ENCODE results near the gene NUPR2. TPM values are rescaled to one million over a fixed set of nuclear protein-coding genes. Genes with fewer than 3 reads are reported as not detected.

The NUPR2 gene
- total and polyA plus RNA-seq, 9 of the 15 experiments (the other 6 are each of a cell fraction or from before 2014, with no cell fraction given) = not detected

- Histone ChIP-seq H3K9me3 (replicated peaks; ENCODE audit: control insufficient read depth, insufficient read depth, low read depth, low read length) (no peaks in the 10 kb centered on the region), H3K27ac (ENCODE audit: extremely low read depth, low read depth, low read length) (no peak within 1 kb of the TSS), H3K79me2 (ENCODE audit: control insufficient read depth, insufficient read depth, low read length) (no peaks in the 10 kb centered on the region), H3K36me3 (ENCODE audit: control insufficient read depth, insufficient read depth, low read length) (peaks cover 4% of the 10 kb centered on the region; the same call in 1 of the 3 replicates), H3K9ac (ENCODE audit: insufficient read depth in 1 of 2, low read depth in 2 of 2, low read length in 2 of 2) (no peak within 1 kb of the TSS), H3K27me3 (ENCODE audit: control insufficient read depth in 2 of 2, insufficient read depth in 2 of 2, low read length in 2 of 2) (no peaks in the 10 kb centered on the region), H3K4me3 (no peak within 1 kb of the TSS), H3K4me2 (ENCODE audit: insufficient read depth, low read length) (no peak within 1 kb of the TSS), H4K20me1 (replicated peaks; ENCODE audit: control insufficient read depth, insufficient read depth, low read length) (no peaks in the 10 kb centered on the region), H3K4me1 (replicated peaks in 1 of 2; ENCODE audit: control insufficient read depth in 2 of 2, insufficient read depth in 2 of 2, low read length in 2 of 2) (0 out of 5 replicates have a peak, but pooled peaks cover 0 to 5% of the 10 kb centered on the region in 2 experiments), H3K9me1 (ENCODE audit: control insufficient read depth, insufficient read depth, low read length) (peaks cover 2% of the 10 kb centered on the region), H2AFZ (ENCODE audit: low read depth, low read length) (no peak within 1 kb of the TSS)
- in situ Hi-C loops (cut with MboI) (no loop called here), intact Hi-C loops (cut with micrococcal nuclease) (no loop called here)
- WGBS (ENCODE audit: insufficient coverage, low coverage, missing lambda C conversion rate) = 38% methylated on average over 18 of the region's 19 CpGs
- no TSS peak for BruUV-seq (replicated peaks)
- ATAC-seq = peak; percentile 88
- FAIRE-seq = peak; percentile 80
- POLR2A ChIA-PET = interaction anchor here (0.7 to 3.3 kb wide), 4 partner anchors 10 to 18 kb away, joined by 3 to 16 read pairs (median 4); no protein-coding TSS in a partner anchor
- DNase-seq (ENCODE audit: extremely low read depth in 1 of 4, low spot score in 3 of 4) = peak; percentile 33 to 67 (median 48)
- CTCF ChIA-PET (ENCODE audit: low intra/inter-chr PET ratio) = no interaction called here
- TF ChIP-seq NFIC (IDR thresholded peaks at IDR 0.05) = 0 out of 2 replicates have a peak, but pooled peaks have one; percentile 19
- TF ChIP-seq PBX2 (CRISPR knock-in tag; IDR thresholded peaks at IDR 0.05; ENCODE audit: low read depth) = no peak
- peak; percentile 37; the same call in 1 of the 2 replicates for TF ChIP-seq PBX2 (tag; conservative IDR thresholded peaks at IDR 0.05; ENCODE audit: low read depth)
- peak; percentile 27 to 66; a peak in 3 of 4 replicates for TF ChIP-seq RAD21 (CRISPR knock-in tag; conservative IDR thresholded peaks at IDR 0.05 in 1 of 2, IDR thresholded peaks at IDR 0.05 in 1 of 2)
- no peak for TF ChIP-seq SAFB2 (IDR thresholded peaks at IDR 0.05; ENCODE audit: borderline replicate concordance, low read depth, low read length, severe bottlenecking)
- TF ChIP-seq SRSF9 (IDR thresholded peaks at IDR 0.05; ENCODE audit: borderline replicate concordance, low read depth, low read length) = no peak
- peak; percentile 24; the same call in 1 of the 2 replicates for TF ChIP-seq REST (IDR thresholded peaks at IDR 0.05; ENCODE audit: borderline replicate concordance)
- no peak for TF ChIP-seq REST (CRISPR knock-in tag; IDR thresholded peaks at IDR 0.05; ENCODE audit: low read depth)
- peak; percentile 69 for TF ChIP-seq ETV1 (tag; conservative IDR thresholded peaks at IDR 0.05; ENCODE audit: low read depth)
Measured at GRCh38 chr7:56092789-56093531, 23.3 kb downstream of the NUPR2 start, which contains the start of gene PHKG1. PHKG1 (minus strand) TSS chr7:56092952; CDS start chr7:56088941, 4,011 bp downstream.
